Endothelial cell of umbilical vein (primary cell): Measurements from ENCODE around the gene PARN. TPM values are rescaled to one million over a fixed set of nuclear protein-coding genes. Genes with fewer than 3 reads are reported as not detected.

ENCODE experiments used
- BruUV-seq: library from RNA; stranded (reverse); fragments of 400-500 nt; replicated peaks from 2 replicates; lab custom pipeline; 2021; lab: Mats Ljungman, UMichigan
- CTCF ChIA-PET: fragments of 300-600, 350-600 bp; sonication (Branson Sonifier 250); formaldehyde crosslinking; loops from one replicate; lab custom pipeline; 2021; ENCODE audit warnings: antibody characterized with exemption, inconsistent platforms; lab: Charles Lee
- POLR2A ChIA-PET: fragments of 300-600, 350-600 bp; sonication (Branson Sonifier 250); formaldehyde crosslinking; loops from one replicate; lab custom pipeline; 2021; ENCODE audit warnings: antibody characterized with exemption, inconsistent platforms; lab: Charles Lee
- DNase-seq: peaks from one replicate; pipeline ENCODE4 v3.0.0-alpha.2; 2011; ENCODE audit warnings: low read depth, low spot score
- FAIRE-seq: peaks from 2 replicates; lab custom pipeline; 2011; peaks lifted over from hg19 to GRCh38; lab: Jason Lieb, UNC
- H2AFZ ChIP-seq: 2 replicates; pipeline ENCODE4 v1.6.0; 2012; ENCODE audit warnings: low read depth, low read length, control low read depth, inconsistent platforms
- H3K27ac ChIP-seq: 2 replicates; pipeline ENCODE4 v1.5.1; 2011; ENCODE audit warnings: low read depth, mild to moderate bottlenecking, control low read depth, low read length, moderate library complexity; ENCODE audit not compliant: insufficient read depth
- H3K27me3 ChIP-seq, 2 experiments: 2 replicates each; pipeline versions ENCODE4 v1.6.0 to v1.6.1; 2011; ENCODE audit warnings: low read length in 2 of 2, mixed read lengths in 1 of 2; ENCODE audit not compliant: control insufficient read depth in 2 of 2, insufficient read depth in 2 of 2
- H3K36me3 ChIP-seq, 2 experiments: 2 replicates in 1 of 2; 3 replicates in 1 of 2; pipeline ENCODE4 v1.5.1; 2011; ENCODE audit warnings: low read length in 2 of 2, mild to moderate bottlenecking in 1 of 2, moderate library complexity in 1 of 2; ENCODE audit not compliant: control insufficient read depth in 2 of 2, insufficient read depth in 2 of 2; ENCODE audit errors: extremely low read depth in 1 of 2
- H3K4me1 ChIP-seq: 3 replicates; pipeline ENCODE4 v1.5.1; 2011; ENCODE audit warnings: mild to moderate bottlenecking, low read length; ENCODE audit not compliant: control insufficient read depth, insufficient read depth; ENCODE audit errors: extremely low read depth
- H3K4me2 ChIP-seq: 2 replicates; pipeline ENCODE4 v1.6.1; 2011; ENCODE audit warnings: low read length, control low read depth, mixed read lengths; ENCODE audit not compliant: insufficient read depth
- H3K4me3 ChIP-seq, 3 experiments: fragments of 200-600 bp in 1 of 3; sonication (generic), shearing (Covaris generic) in 1 of 3; replicated peaks in 1 of 3; 2 replicates each; pipeline ENCODE4 v1.5.1; 2011 to 2016; ENCODE audit warnings: control low read depth in 3 of 3, low read length in 3 of 3, mild to moderate bottlenecking in 2 of 3, inconsistent platforms in 1 of 3, low read depth in 1 of 3, moderate library complexity in 1 of 3; ENCODE audit not compliant: insufficient read depth in 1 of 3
- H3K79me2 ChIP-seq: 2 replicates; pipeline ENCODE4 v1.6.0; 2012; ENCODE audit warnings: low read length, inconsistent platforms; ENCODE audit not compliant: control insufficient read depth, insufficient read depth
- H3K9ac ChIP-seq: replicated peaks from 2 replicates; pipeline ENCODE3; 2011; ENCODE audit warnings: low read length, control low read depth; ENCODE audit not compliant: insufficient read depth; ENCODE audit errors: extremely low read depth
- H3K9me1 ChIP-seq: replicated peaks from 3 replicates; pipeline ENCODE4 v1.6.0; 2011; ENCODE audit warnings: mild to moderate bottlenecking, low read length; ENCODE audit not compliant: control insufficient read depth, insufficient read depth; ENCODE audit errors: extremely low read depth
- H3K9me3 ChIP-seq: replicated peaks from 2 replicates; pipeline ENCODE4 v1.5.1; 2012; ENCODE audit warnings: low read length, inconsistent platforms; ENCODE audit not compliant: control insufficient read depth, insufficient read depth
- H4K20me1 ChIP-seq: replicated peaks from 2 replicates; pipeline ENCODE3; 2011; ENCODE audit warnings: mild to moderate bottlenecking, low read length; ENCODE audit not compliant: control insufficient read depth, insufficient read depth; ENCODE audit errors: extremely low read depth
- CTCF ChIP-seq, 2 donors: IDR thresholded peaks; 1 replicate in 1 of 2; 2 replicates in 1 of 2; pipeline ENCODE4 v1.5.1; 2011; ENCODE audit warnings: low read length in 2 of 2, mild to moderate bottlenecking in 2 of 2, moderate library complexity in 2 of 2, control low read depth in 1 of 2, inconsistent platforms in 1 of 2, low read depth in 1 of 2; ENCODE audit not compliant: insufficient read depth in 1 of 2; ENCODE audit errors: extremely low read depth in 1 of 2
- EZH2 ChIP-seq: IDR thresholded peaks from 2 replicates; pipeline ENCODE4 v1.6.1; 2012; ENCODE audit warnings: borderline replicate concordance, low read depth, mild to moderate bottlenecking, moderate library complexity, low read length, inconsistent platforms; ENCODE audit not compliant: severe bottlenecking
- GATA2 ChIP-seq: IDR thresholded peaks from 2 replicates; pipeline ENCODE4 v1.7.0; 2011; ENCODE audit warnings: low read depth, mild to moderate bottlenecking, moderate library complexity, mixed read lengths, low read length; ENCODE audit not compliant: insufficient read length, insufficient read depth
- JUN ChIP-seq: IDR thresholded peaks from 2 replicates; pipeline ENCODE4 v1.6.1; 2011; ENCODE audit warnings: borderline replicate concordance, low read depth; ENCODE audit not compliant: insufficient read length, insufficient read depth
- MYC ChIP-seq: IDR thresholded peaks from one replicate; pipeline ENCODE4 v1.6.1; 2011; ENCODE audit warnings: mild to moderate bottlenecking, low read depth, low read length
- POLR2A ChIP-seq: IDR thresholded peaks from 2 replicates; pipeline ENCODE4 v1.6.1; 2012; ENCODE audit warnings: low read depth, mild to moderate bottlenecking, control low read depth, low read length
- POLR2AphosphoS5 ChIP-seq: IDR thresholded peaks from 2 replicates; pipeline ENCODE4 v1.6.1; 2012; ENCODE audit warnings: low read depth, mild to moderate bottlenecking, control low read depth, low read length, moderate library complexity; ENCODE audit not compliant: insufficient read depth
- dilution Hi-C: fragments of 300-500 bp; cut with MboI; formaldehyde crosslinking; loops from one replicate; pipeline ENCODE4 v1.15.0; 2019; ENCODE audit warnings: low sequenced_read_pairs; ENCODE audit not compliant: extremely low pct_ligation_motif_present
- intact Hi-C: fragments of 100-400 bp; cut with micrococcal nuclease; formaldehyde crosslinking; loops from one replicate; pipeline ENCODE4 v1.10.0; 2022
- polyA plus RNA-seq, 4 experiments: library from polyadenylated mRNA; depleted of rRNA in 3 of 4; stranded (reverse) in 3 of 4; unstranded in 1 of 4; fragments of >200 nt; gene quantifications; 2 replicates each; pipeline versions ENCODE4 v1.2.1 to v1.2.3, GENCODE V29; 2011 to 2012; ENCODE audit warnings: missing spikeins in 1 of 4
- total RNA-seq: library from RNA; stranded (reverse); gene quantifications from 2 replicates; pipeline ENCODE4 v1.2.3, GENCODE V29; 2021
- TF ChIP-seq, protein P1 (sequence below): IDR thresholded peaks from 2 replicates; pipeline ENCODE4 v1.6.1; 2011; ENCODE audit not compliant: insufficient read depth, insufficient read length

The PARN gene
- total and polyA plus RNA-seq, 2 donors (not counting 3 experiments of a cell fraction or from before 2014, with no cell fraction given) = 16.9 to 24.6 TPM

GRCh38 chr16:14418795-14419225 lies 211.2 kb downstream of the PARN start:
- Histone ChIP-seq H3K27me3 (no peaks in the 10 kb centered on the region), H3K9me3 (no peaks in the 10 kb centered on the region), H3K4me3 (no peak overlapping the region), H4K20me1 (no peaks in the 10 kb centered on the region), H3K9me1 (no peaks in the 10 kb centered on the region), H3K9ac (no peak overlapping the region), H3K4me1 (no peaks in the 10 kb centered on the region), H2AFZ (no peak overlapping the region), H3K79me2 (no peaks in the 10 kb centered on the region), H3K36me3 (no peaks in the 10 kb centered on the region), H3K4me2 (no peak overlapping the region), H3K27ac (no peak overlapping the region)
- BruUV-seq = no TSS peak
- TF ChIP-seq JUN = no peak
- dilution Hi-C loops (no loop called here), intact Hi-C loops (no loop called here)
- POLR2A ChIA-PET = no interaction called here
- FAIRE-seq = no peak
- CTCF ChIA-PET = no interaction called here
- DNase-seq = peak; percentile 11

DNA sequence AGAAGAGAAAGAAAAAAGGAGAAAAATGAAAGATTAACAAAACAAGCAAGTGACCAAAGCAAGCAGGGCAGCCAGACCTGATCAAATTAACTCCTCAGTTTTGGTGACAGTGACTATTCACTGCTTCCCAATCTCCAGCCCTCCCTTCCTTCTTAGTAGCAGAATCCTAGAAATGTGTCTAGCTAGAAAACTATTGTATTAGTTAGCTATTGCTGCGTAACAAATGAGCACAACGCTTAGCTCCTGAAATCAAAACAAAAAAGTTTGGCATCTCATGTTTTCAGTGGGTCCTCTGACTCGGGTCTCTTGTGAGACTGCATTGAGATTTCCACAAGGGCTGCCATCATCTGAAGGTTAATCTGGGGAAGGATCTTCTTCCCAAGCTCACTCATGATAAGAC lies 213.9 kb downstream of the PARN start:
- Histone ChIP-seq H3K79me2 (no peaks in the 10 kb centered on the region), H3K9ac (no peak overlapping the region), H3K27ac (no peak overlapping the region), H3K4me2 (no peak overlapping the region), H4K20me1 (no peaks in the 10 kb centered on the region), H3K4me3 (no peak overlapping the region), H3K4me1 (no peaks in the 10 kb centered on the region), H2AFZ (no peak overlapping the region), H3K36me3 (no peaks in the 10 kb centered on the region), H3K27me3 (no peaks in the 10 kb centered on the region), H3K9me1 (no peaks in the 10 kb centered on the region), H3K9me3 (no peaks in the 10 kb centered on the region)
- DNase-seq = no peak
- BruUV-seq = no TSS peak
- ChIA-PET CTCF (no interaction called here), POLR2A (no interaction called here)
- dilution Hi-C loops (no loop called here), intact Hi-C loops (no loop called here)
- no peak for FAIRE-seq
- TF ChIP-seq CTCF (IDR thresholded peaks at IDR 0.05; ENCODE audit: extremely low read depth in 1 of 2, insufficient read depth in 1 of 2, low read depth in 1 of 2, low read length in 2 of 2) (no peak), POLR2AphosphoS5 (no peak), POLR2A (no peak), MYC (no peak), GATA2 (no peak), EZH2 (no peak), JUN (no peak)
- TF ChIP-seq, protein P1, sequence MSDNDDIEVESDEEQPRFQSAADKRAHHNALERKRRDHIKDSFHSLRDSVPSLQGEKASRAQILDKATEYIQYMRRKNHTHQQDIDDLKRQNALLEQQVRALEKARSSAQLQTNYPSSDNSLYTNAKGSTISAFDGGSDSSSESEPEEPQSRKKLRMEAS = no peak
